Measurements from ENCODE around the gene CDC42.

The CDC42 gene

GRCh38 chr1:22108339-22109105 lies 56.0 kb downstream of the CDC42 start:
- Histone ChIP-seq H3K14ac (ENCODE audit: low read length) (no peak overlapping the region), H3K9ac (ENCODE audit: low read length) (no peak overlapping the region), H4K8ac (ENCODE audit: low read depth, low read length) (no peak overlapping the region), H3K23ac (ENCODE audit: low read length) (no peak overlapping the region), H3K9me3 (ENCODE audit: insufficient read depth, low read depth, low read length) (no peaks in the 10 kb centered on the region), H3K36me3 (ENCODE audit: control insufficient read depth in 1 of 2, insufficient read depth in 2 of 2, low read length in 2 of 2) (peaks cover 11 to 17% of the 10 kb centered on the region in 2 experiments), H3K4me2 (ENCODE audit: low read length) (no peak overlapping the region), H4K12ac (ENCODE audit: low read depth, low read length) (no peak overlapping the region), H2BK12ac (ENCODE audit: low read length) (no peak overlapping the region), H3K27me3 (ENCODE audit: insufficient read depth, low read length) (no peaks in the 10 kb centered on the region), H3K79me2 (ENCODE audit: control insufficient read depth, insufficient read depth, low read length, poor library complexity) (peaks cover 2% of the 10 kb centered on the region), H3K18ac (ENCODE audit: low read length) (no peak overlapping the region), H3K4me1 (ENCODE audit: control insufficient read depth in 1 of 2, insufficient read depth in 2 of 2, low read length in 2 of 2) (peaks cover 25 to 28% of the 10 kb centered on the region in 2 experiments), H2AFZ (ENCODE audit: insufficient read depth, low read length, poor library complexity) (no peak overlapping the region), H2AK5ac (ENCODE audit: low read length) (no peak overlapping the region), H2BK120ac (ENCODE audit: insufficient read depth, low read length, poor library complexity) (no peak overlapping the region), H3K27ac (ENCODE audit: low read depth, low read length) (no peak overlapping the region), H3K79me1 (ENCODE audit: low read length) (no peaks in the 10 kb centered on the region), H2BK5ac (ENCODE audit: low read depth, low read length, poor library complexity) (no peak overlapping the region), H3K4me3 (ENCODE audit: low read depth, low read length) (no peak overlapping the region), H4K91ac (ENCODE audit: low read depth, low read length) (no peak overlapping the region), H3K4ac (ENCODE audit: low read depth, low read length) (no peak overlapping the region)
- no CpG with 5 or more reads among the region's 11 CpGs for WGBS (ENCODE audit: extremely low coverage, insufficient coverage, insufficient read length)
- no peak for DNase-seq

- H4K91ac ChIP-seq (ENCODE audit: low read depth, low read length): no peak overlapping the region
- H3K18ac ChIP-seq (ENCODE audit: low read length): no peak overlapping the region
- no peak overlapping the region for H3K4ac ChIP-seq (ENCODE audit: low read depth, low read length)
- no peaks in the 10 kb centered on the region for H3K27me3 ChIP-seq (ENCODE audit: insufficient read depth, low read length)
- no peak overlapping the region for H3K14ac ChIP-seq (ENCODE audit: low read length)
- no peak overlapping the region for H2BK120ac ChIP-seq (ENCODE audit: insufficient read depth, low read length, poor library complexity)
- no peak overlapping the region for H3K27ac ChIP-seq (ENCODE audit: low read depth, low read length)
- no peak overlapping the region for H4K12ac ChIP-seq (ENCODE audit: low read depth, low read length)
- H3K23ac ChIP-seq (ENCODE audit: low read length): no peak overlapping the region
- H3K36me3 ChIP-seq (ENCODE audit: control insufficient read depth in 1 of 2, insufficient read depth in 2 of 2, low read length in 2 of 2): peaks cover 18 to 25% of the 10 kb centered on the region in 2 experiments
- no CpG with 5 or more reads among the region's 3 CpGs for WGBS (ENCODE audit: extremely low coverage, insufficient coverage, insufficient read length)
- H3K4me2 ChIP-seq (ENCODE audit: low read length): no peak overlapping the region
- H2AK5ac ChIP-seq (ENCODE audit: low read length): no peak overlapping the region
- H2BK12ac ChIP-seq (ENCODE audit: low read length): no peak overlapping the region
- peaks cover 7% of the 10 kb centered on the region for H3K79me2 ChIP-seq (ENCODE audit: control insufficient read depth, insufficient read depth, low read length, poor library complexity)
- H3K4me3 ChIP-seq (ENCODE audit: low read depth, low read length): no peak overlapping the region
- H3K9me3 ChIP-seq (ENCODE audit: insufficient read depth, low read depth, low read length): no peaks in the 10 kb centered on the region
- no peak overlapping the region for H2BK5ac ChIP-seq (ENCODE audit: low read depth, low read length, poor library complexity)
- no peak for DNase-seq
- no peak overlapping the region for H3K9ac ChIP-seq (ENCODE audit: low read length)
- no peak overlapping the region for H2AFZ ChIP-seq (ENCODE audit: insufficient read depth, low read length, poor library complexity)
- H4K8ac ChIP-seq (ENCODE audit: low read depth, low read length): no peak overlapping the region
- peaks cover 37 to 40% of the 10 kb centered on the region in 2 experiments for H3K4me1 ChIP-seq (ENCODE audit: control insufficient read depth in 1 of 2, insufficient read depth in 2 of 2, low read length in 2 of 2)
- H3K79me1 ChIP-seq (ENCODE audit: low read length): peaks cover 4% of the 10 kb centered on the region
These were observed 57.5 kb downstream of the CDC42 start for GRCh38 chr1:22110016-22110415.

- H3K23ac ChIP-seq (ENCODE audit: low read length): no peak overlapping the region
- H3K9ac ChIP-seq (ENCODE audit: low read length): no peak overlapping the region
- no peak overlapping the region for H2AFZ ChIP-seq (ENCODE audit: insufficient read depth, low read length, poor library complexity)
- H3K79me1 ChIP-seq (ENCODE audit: low read length): peaks cover 4% of the 10 kb centered on the region
- H3K27me3 ChIP-seq (ENCODE audit: insufficient read depth, low read length): no peaks in the 10 kb centered on the region
- no peak for DNase-seq
- no peak overlapping the region for H3K14ac ChIP-seq (ENCODE audit: low read length)
- peaks cover 22 to 30% of the 10 kb centered on the region in 2 experiments for H3K36me3 ChIP-seq (ENCODE audit: control insufficient read depth in 1 of 2, insufficient read depth in 2 of 2, low read length in 2 of 2)
- no peak overlapping the region for H3K4ac ChIP-seq (ENCODE audit: low read depth, low read length)
- no peak overlapping the region for H4K91ac ChIP-seq (ENCODE audit: low read depth, low read length)
- H3K27ac ChIP-seq (ENCODE audit: low read depth, low read length): peak overlapping the region; percentile 28
- H2AK5ac ChIP-seq (ENCODE audit: low read length): no peak overlapping the region
- H2BK5ac ChIP-seq (ENCODE audit: low read depth, low read length, poor library complexity): no peak overlapping the region
- H2BK120ac ChIP-seq (ENCODE audit: insufficient read depth, low read length, poor library complexity): no peak overlapping the region
- H2BK12ac ChIP-seq (ENCODE audit: low read length): no peak overlapping the region
- no peak overlapping the region for H4K12ac ChIP-seq (ENCODE audit: low read depth, low read length)
- no CpG with 5 or more reads among the region's 1 CpG for WGBS (ENCODE audit: extremely low coverage, insufficient coverage, insufficient read length)
- H3K4me3 ChIP-seq (ENCODE audit: low read depth, low read length): no peak overlapping the region
- peaks cover 8% of the 10 kb centered on the region for H3K79me2 ChIP-seq (ENCODE audit: control insufficient read depth, insufficient read depth, low read length, poor library complexity)
- no peak overlapping the region for H4K8ac ChIP-seq (ENCODE audit: low read depth, low read length)
- peaks cover 43 to 44% of the 10 kb centered on the region in 2 experiments for H3K4me1 ChIP-seq (ENCODE audit: control insufficient read depth in 1 of 2, insufficient read depth in 2 of 2, low read length in 2 of 2)
- H3K9me3 ChIP-seq (ENCODE audit: insufficient read depth, low read depth, low read length): no peaks in the 10 kb centered on the region
- peak overlapping the region; percentile 14 for H3K18ac ChIP-seq (ENCODE audit: low read length)
- no peak overlapping the region for H3K4me2 ChIP-seq (ENCODE audit: low read length)
These were observed 58.6 kb downstream of the CDC42 start for GRCh38 chr1:22111115-22111514.

- peak in 1 of 2 donors; percentile 40 for DNase-seq
- no peak overlapping the region for H2BK120ac ChIP-seq (ENCODE audit: insufficient read depth, low read length, poor library complexity)
- H3K27me3 ChIP-seq (ENCODE audit: insufficient read depth, low read length): no peaks in the 10 kb centered on the region
- H3K14ac ChIP-seq (ENCODE audit: low read length): no peak overlapping the region
- H3K23ac ChIP-seq (ENCODE audit: low read length): no peak overlapping the region
- H4K91ac ChIP-seq (ENCODE audit: low read depth, low read length): no peak overlapping the region
- H3K4me3 ChIP-seq (ENCODE audit: low read depth, low read length): no peak overlapping the region
- H3K9me3 ChIP-seq (ENCODE audit: insufficient read depth, low read depth, low read length): no peaks in the 10 kb centered on the region
- no CpG with 5 or more reads among the region's 3 CpGs for WGBS (ENCODE audit: extremely low coverage, insufficient coverage, insufficient read length)
- peaks cover 6% of the 10 kb centered on the region for H3K79me2 ChIP-seq (ENCODE audit: control insufficient read depth, insufficient read depth, low read length, poor library complexity)
- H3K36me3 ChIP-seq (ENCODE audit: control insufficient read depth in 1 of 2, insufficient read depth in 2 of 2, low read length in 2 of 2): peaks cover 22 to 30% of the 10 kb centered on the region in 2 experiments
- H2BK12ac ChIP-seq (ENCODE audit: low read length): no peak overlapping the region
- H3K18ac ChIP-seq (ENCODE audit: low read length): no peak overlapping the region
- H3K79me1 ChIP-seq (ENCODE audit: low read length): peaks cover 4% of the 10 kb centered on the region
- H3K4me2 ChIP-seq (ENCODE audit: low read length): no peak overlapping the region
- no peak overlapping the region for H2BK5ac ChIP-seq (ENCODE audit: low read depth, low read length, poor library complexity)
- H2AFZ ChIP-seq (ENCODE audit: insufficient read depth, low read length, poor library complexity): no peak overlapping the region
- H4K8ac ChIP-seq (ENCODE audit: low read depth, low read length): no peak overlapping the region
- peaks cover 39% of the 10 kb centered on the region in 2 experiments for H3K4me1 ChIP-seq (ENCODE audit: control insufficient read depth in 1 of 2, insufficient read depth in 2 of 2, low read length in 2 of 2)
- peak overlapping the region; percentile 28 for H3K27ac ChIP-seq (ENCODE audit: low read depth, low read length)
- H2AK5ac ChIP-seq (ENCODE audit: low read length): no peak overlapping the region
- H3K4ac ChIP-seq (ENCODE audit: low read depth, low read length): no peak overlapping the region
- no peak overlapping the region for H3K9ac ChIP-seq (ENCODE audit: low read length)
- H4K12ac ChIP-seq (ENCODE audit: low read depth, low read length): no peak overlapping the region
These were observed 59.1 kb downstream of the CDC42 start for GRCh38 chr1:22111620-22112019.
